Sigmoid colon (tissue), 4 donors: Measurements from ENCODE around the gene KDR.

ENCODE experiments used
- POLR2A ChIP-seq, 2 donors: fragments of 450-650 bp; IDR thresholded peaks; one replicate each; pipeline ENCODE4 v1.6.1; 2016; ENCODE audit warnings: antibody characterized with exemption in 2 of 2, mild to moderate bottlenecking in 2 of 2, moderate library complexity in 2 of 2
- POLR2AphosphoS5 ChIP-seq, 4 donors: sonication (generic); formaldehyde crosslinking; IDR thresholded peaks; one replicate each; pipeline ENCODE4 v1.6.1; 2017; ENCODE audit warnings: antibody characterized with exemption in 4 of 4
- TF ChIP-seq, protein P1 (sequence below), 4 experiments: fragments of 450-650 bp in 3 of 4; fragments of 200-600 bp in 1 of 4; IDR thresholded peaks; one replicate each; pipeline ENCODE4 v1.5.1; 2016 to 2019; ENCODE audit warnings: antibody characterized with exemption in 4 of 4, mild to moderate bottlenecking in 3 of 4, moderate library complexity in 2 of 4

GRCh38 chr4:55125763-55126541 lies 557 bp upstream of the KDR start:
- TF ChIP-seq POLR2AphosphoS5 (IDR thresholded peaks at IDR 0.05) (no peak), POLR2A (IDR thresholded peaks at IDR 0.05) (no peak)
- TF ChIP-seq, protein P1, sequence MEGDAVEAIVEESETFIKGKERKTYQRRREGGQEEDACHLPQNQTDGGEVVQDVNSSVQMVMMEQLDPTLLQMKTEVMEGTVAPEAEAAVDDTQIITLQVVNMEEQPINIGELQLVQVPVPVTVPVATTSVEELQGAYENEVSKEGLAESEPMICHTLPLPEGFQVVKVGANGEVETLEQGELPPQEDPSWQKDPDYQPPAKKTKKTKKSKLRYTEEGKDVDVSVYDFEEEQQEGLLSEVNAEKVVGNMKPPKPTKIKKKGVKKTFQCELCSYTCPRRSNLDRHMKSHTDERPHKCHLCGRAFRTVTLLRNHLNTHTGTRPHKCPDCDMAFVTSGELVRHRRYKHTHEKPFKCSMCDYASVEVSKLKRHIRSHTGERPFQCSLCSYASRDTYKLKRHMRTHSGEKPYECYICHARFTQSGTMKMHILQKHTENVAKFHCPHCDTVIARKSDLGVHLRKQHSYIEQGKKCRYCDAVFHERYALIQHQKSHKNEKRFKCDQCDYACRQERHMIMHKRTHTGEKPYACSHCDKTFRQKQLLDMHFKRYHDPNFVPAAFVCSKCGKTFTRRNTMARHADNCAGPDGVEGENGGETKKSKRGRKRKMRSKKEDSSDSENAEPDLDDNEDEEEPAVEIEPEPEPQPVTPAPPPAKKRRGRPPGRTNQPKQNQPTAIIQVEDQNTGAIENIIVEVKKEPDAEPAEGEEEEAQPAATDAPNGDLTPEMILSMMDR (IDR thresholded peaks at IDR 0.05), result no peak
